HG03571 (cell line): Measurements from ENCODE around the gene SYNGAP1.
"Not testable (repeated sequence)": the region's sequence is repeated elsewhere in the genome, so short reads cannot be mapped to it uniquely, and the experiment has no call there.

Source experiments
- ATAC-seq: cut with Tn5 transposase; IDR thresholded peaks from one replicate; pipeline ENCODE4 v1.9.1; 2021; ENCODE audit not compliant: unreplicated experiment

Gene SYNGAP1

DNA sequence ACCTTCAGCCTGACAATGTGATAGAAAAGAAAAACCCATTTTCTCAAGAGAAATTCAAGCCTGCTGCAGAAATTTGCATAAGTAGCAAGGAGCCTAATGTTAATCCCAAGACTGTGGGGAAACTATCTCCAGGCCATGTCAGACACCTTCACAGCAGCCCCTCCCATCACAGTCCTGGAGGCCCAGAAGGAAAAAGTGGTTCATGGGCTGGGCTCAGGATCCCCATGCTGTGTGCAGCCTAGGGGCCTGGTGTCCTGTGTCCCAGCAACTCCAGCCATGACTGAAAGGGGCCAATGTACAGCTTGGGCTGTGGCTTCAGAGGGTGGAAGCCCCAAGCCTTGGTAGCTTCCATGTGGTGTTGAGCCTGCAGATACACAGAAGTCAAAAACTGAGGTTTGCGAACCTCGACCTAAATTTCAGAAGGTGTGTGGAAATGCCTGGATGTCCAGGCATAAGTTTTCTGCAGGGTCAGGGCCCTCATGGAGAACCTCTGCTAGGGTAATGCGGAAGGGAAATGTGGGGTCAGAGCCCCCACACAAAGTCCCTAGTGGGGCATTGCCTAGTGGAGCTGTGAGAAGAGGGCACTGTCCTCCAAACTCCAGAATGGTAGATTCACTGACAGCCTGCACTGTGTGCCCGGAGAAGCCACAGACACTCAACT lies 46.3 kb downstream of the SYNGAP1 start:
- no peak for ATAC-seq

DNA sequence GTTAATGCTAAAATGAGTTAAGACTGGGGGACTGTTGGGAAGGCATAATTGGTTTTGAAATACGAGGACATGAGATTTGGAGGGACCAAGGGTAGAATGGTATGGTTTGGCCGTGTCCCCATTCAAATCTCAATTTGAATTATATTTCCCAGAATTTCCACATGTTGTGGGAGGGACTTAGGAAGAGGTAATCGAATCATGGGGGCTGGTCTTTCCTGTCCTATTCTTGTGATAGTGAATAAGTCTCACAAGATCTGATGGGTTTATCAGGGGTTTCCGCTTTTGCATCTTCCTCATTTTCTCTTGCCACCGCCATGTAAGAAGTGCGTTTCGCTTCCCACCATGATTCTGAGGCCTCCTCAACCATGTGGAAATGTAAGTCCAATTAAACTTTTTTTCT lies 47.2 kb downstream of the SYNGAP1 start:
- no peak for ATAC-seq

DNA sequence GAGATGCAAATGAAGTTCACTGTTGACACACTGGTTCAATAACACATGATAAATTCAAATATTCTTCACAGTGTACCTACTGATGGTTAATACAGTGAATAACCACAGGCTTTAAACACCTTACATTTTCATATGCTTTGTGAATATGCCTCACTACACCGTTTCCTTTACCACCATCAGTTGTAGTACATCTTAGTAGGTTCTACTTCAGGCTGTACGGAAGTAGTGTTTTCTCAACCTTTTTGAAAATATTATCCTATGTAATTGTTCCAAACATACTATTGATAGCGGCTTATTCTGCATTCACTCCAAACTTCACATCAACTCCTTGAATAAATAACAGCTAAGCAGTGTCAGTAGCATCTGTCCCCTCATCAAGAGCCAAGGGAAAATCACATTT lies 49.8 kb downstream of the SYNGAP1 start:
- no peak for ATAC-seq

DNA sequence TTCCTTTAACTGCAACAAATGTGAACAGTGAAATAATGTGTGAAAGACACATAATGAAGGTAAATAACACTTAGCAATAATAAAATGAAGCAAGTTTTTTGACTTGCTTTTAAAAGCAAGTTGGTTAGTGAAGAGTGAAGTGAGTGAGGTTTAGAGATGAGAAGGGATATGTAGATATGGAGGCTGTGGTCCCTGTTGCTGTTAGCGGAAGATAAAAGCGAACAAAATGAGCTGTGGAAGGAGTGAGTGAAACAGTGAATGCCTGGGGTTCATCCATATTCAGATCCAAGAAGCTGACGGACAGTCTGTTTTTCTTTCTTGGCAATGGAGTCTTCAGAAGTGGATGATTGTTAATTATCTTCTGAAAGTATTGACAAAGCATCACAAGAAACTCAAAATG lies 58.0 kb downstream of the SYNGAP1 start:
- ATAC-seq = no peak

DNA sequence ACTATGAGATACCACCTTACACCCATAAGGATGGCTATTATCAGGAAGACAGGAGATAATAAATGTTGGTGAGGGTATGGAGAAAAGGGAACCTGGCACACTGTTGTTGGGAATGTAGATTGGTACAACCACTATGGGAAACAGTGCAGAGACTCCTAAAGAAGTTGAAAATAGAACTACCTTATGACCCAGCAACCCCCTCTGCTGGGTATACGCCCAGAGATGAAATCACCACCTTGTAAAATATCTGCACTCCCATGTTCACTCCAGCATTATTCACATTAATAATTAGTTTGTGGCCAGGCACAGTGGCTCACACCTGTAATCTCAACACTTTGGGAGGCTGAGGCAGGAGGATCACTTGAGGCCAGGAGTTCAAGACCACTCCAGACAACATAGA lies 61.3 kb downstream of the SYNGAP1 start:
- no peak for ATAC-seq

DNA sequence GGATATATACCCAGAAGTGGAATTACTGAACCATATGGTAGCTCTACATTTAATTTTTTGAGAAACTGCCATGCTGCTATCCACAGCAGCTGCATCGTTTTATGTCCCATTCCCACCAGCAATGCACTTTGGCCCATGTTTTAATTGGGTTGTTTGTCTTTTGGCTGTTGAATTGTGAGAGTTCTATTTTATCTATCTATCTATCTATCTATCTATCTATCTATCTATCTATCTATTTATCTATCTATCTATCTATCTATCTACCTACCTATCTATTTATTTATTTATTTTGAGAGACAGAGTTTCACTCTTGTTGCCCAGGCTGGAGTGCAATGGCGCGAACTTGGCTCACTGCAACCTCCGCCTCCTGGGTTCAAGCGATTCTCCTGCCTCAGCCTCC lies 62.8 kb downstream of the SYNGAP1 start:
- not testable (repeated sequence) for ATAC-seq

DNA sequence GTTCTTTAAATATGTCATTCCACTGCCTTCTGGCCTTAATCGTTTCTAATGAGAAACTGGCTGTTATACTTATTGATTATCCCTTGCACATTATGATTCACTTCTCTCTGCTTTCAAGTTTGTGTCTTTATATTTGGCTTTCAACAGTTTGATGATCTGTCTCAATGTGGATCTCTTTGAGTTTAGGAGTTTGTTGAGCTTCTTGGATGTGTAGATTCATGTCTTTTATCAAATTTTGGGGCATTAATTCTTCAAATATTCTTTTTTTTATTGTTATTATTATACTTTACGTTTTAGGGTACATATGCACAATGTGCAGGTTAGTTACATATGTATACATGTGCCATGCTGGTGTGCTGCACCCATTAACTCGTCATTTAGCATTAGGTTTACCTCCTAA lies 63.8 kb downstream of the SYNGAP1 start:
- no peak for ATAC-seq

DNA sequence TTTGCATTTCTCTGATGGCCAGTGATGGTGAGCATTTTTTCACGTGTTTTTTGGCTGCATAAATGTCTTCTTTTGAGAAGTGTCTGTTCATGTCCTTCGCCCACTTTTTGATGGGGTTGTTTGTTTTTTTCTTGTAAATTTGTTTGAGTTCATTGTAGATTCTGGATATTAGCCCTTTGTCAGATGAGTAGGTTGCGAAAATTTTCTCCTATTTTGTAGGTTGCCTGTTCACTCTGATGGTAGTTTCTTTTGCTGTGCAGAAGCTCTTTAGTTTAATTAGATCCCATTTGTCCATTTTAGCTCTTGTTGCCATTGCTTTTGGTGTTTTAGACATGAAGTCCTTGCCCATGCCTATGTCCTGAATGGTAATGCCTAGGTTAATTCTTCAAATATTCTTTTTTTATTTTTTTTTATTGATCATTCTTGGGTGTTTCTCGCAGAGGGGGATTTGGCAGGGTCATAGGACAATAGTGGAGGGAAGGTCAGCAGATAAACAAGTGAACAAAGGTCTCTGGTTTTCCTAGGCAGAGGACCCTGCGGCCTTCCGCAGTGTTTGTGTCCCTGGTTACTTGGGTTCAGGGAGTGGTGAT lies 64.9 kb downstream of the SYNGAP1 start:
- not testable (repeated sequence) for ATAC-seq

DNA sequence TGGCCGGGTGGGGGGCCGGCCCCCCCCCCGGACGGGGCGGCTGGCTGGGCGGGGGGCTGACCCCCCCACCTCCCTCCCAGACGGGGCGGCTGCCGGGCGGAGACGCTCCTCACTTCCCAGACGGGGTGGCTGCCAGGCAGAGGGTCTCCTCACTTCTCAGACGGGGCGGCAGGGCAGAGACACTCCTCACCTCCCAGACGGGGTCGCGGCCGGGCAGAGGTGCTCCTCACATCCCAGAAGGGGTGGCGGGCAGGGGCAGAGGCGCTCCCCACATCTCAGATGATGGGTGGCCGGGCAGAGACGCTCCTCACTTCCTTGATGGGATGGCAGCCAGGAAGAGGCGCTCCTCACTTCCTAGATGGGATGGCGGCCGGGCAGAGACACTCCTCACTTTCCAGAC lies 65.8 kb downstream of the SYNGAP1 start:
- ATAC-seq = not testable (repeated sequence)

DNA sequence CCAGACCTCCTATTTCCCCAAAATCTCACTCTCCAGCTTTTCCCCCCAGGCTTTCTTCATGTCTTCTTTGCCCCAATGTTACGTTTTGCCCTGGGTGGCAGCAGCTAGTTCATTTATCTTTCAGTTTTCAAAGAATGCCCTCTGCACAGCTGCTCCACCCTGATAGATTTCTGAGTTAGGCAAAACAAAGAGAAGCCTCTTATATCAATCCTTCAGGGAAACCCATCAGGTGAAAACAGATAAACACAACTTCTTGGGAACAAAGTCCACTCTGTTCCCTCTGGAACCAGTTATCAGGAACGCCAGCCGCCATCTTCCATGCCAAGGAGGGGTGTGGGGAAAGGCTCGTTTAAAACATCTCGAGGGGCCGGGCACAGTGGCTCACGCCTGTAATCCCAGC lies 68.5 kb downstream of the SYNGAP1 start:
- ATAC-seq = no peak

DNA sequence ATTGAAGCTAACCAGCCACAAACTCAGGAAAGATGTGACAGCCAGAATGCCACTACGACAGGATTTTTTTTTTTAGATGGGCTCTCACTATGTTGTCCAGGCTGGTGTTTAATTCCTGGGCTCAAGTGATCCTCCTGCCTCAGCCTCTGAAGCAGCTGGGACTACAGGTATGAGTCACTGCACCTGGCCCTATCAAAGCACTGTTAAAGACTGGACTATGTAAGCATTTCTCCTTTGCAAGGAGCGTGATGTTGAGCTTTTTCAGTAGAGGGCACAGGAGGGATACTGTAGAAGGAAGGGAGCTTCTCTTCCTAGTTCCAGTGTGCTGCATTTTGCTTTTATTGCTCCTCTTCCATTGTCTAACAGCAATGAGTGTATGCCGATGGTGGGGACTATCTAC lies 70.3 kb downstream of the SYNGAP1 start:
- no peak for ATAC-seq

DNA sequence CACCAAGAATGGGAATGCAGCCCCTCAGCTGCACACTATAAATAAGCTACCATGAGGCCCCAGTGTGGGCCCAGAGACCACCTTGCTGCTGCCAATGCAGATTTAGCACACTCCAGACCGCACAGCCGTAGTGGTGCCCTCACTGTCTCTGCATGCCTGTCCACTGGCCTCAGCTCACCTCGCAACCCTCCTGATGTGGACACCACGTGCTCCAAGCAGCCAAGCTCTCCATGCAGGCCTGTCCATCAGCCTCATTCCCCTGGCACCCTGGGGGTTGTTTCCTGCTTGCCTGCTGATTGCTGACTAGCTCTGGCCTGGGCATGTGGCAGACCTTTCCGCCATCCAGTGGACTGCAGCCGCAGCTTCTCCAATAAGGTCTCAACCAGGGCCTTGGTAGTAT lies 70.8 kb downstream of the SYNGAP1 start:
- ATAC-seq = no peak

DNA sequence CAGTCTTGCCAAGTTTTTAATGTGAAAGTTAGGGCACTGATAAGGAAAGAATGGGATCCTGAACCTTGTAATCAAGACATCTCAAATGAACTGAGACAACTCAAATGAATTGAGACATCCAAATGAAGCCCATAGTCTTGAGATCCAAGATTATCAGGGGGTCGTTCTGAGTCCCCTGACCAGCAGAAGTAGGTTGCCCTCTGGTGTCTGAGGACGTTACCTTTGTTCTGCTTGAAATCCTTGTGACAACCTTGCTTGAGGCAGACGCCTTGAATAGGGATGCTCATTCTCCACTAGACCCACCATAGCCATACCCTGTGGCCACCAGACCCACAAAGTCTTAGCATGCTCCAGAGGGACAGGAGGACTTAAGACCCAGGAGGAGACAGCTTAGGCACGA lies 72.2 kb downstream of the SYNGAP1 start:
- no peak for ATAC-seq

DNA sequence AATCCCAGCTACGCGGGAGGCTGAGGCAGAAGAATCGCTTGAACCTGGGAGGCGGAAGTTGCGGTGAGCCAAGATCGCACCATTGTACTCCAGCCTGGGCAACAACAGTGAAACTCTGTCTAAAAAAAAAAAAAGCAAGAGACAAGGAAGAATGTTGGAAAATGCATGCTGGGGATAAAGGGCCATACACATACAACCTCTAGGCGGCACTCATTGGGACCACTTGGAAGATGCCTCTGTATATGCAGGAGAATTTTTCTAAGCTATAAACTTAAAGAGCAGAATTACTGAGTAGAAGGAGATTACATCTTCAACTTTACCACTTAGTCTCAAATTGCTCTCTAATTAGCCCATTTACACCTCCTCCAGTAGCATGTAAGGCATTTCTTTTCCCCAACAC lies 77.3 kb downstream of the SYNGAP1 start:
- no peak for ATAC-seq

DNA sequence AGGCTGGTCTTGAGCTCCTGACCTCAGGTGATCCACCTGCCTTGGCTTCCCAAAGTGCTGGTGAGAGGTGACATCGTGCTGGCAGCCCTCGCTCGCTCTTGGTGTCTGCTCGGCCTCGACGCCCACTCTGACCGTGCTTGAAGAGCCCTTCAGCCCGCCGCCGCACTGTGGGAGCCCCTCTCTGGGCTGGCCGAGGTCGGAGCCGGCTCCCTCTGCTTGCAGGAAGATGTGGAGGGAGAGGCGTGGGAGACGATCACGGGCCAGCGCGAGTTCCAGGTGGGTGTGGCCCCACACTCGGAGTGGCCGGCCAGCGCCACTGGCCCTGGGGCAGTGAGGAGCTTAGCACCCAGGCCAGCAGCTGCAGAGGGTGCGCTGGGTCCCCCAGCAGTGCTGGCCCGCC lies 82.6 kb downstream of the SYNGAP1 start:
- ATAC-seq = no peak

DNA sequence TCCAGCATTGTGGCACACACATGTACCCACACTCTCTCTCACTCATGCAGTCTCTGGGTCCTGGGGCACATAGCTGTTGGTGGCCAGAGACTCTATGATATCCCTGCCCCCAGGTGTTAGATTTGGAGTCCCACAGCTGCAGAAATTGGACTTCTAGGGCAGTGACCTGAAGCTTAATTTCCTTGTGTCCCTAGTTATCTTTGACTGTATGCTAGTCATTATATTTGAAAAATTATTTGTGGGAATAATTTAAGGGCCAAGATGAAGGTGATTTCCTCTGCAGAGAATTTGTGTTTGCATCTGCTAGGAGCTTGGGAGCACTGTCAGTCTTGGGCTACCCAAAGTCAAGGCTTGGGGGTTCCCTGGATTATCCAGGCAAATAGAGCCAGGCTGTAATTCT lies 84.6 kb downstream of the SYNGAP1 start:
- ATAC-seq = no peak
